HepG2 (cell line): ENCODE results near the gene CNNM1. TPM values are rescaled to one million over a fixed set of nuclear protein-coding genes. Genes with fewer than 3 reads are reported as not detected.

Source experiments
- ARID2 ChIP-seq: sonication (generic); formaldehyde crosslinking; IDR thresholded peaks from 2 replicates; pipeline ENCODE4 v1.8.1; 2022; ENCODE audit warnings: mild to moderate bottlenecking, missing genetic modification reagents, borderline replicate concordance
- CBFB ChIP-seq: sonication (generic); formaldehyde crosslinking; IDR thresholded peaks from 2 replicates; pipeline ENCODE4 v1.4.0; 2020; ENCODE audit warnings: missing genetic modification reagents
- CTCF ChIP-seq: sonication (generic); formaldehyde crosslinking; IDR thresholded peaks from 2 replicates; pipeline ENCODE4 v1.5.0; 2020; ENCODE audit warnings: mild to moderate bottlenecking, missing genetic modification reagents, moderate library complexity
- DZIP1 ChIP-seq: sonication (generic); formaldehyde crosslinking; IDR thresholded peaks from 2 replicates; pipeline ENCODE4 v1.5.0; 2020; ENCODE audit warnings: mild to moderate bottlenecking, missing genetic modification reagents
- EHMT2 ChIP-seq: fragments of 200-600 bp; sonication (generic); IDR thresholded peaks from 2 replicates; pipeline ENCODE4 v1.7.0; 2017; ENCODE audit warnings: antibody characterized with exemption, low read depth, low read length, borderline replicate concordance
- FOXK2 ChIP-seq: fragments of 450-650 bp; IDR thresholded peaks from 2 replicates; pipeline ENCODE4 v1.6.1; 2016
- HDAC2 ChIP-seq: sonication (generic); formaldehyde crosslinking; IDR thresholded peaks from 2 replicates; pipeline ENCODE4 v1.4.0; 2020; ENCODE audit warnings: missing genetic modification reagents
- HNF4A ChIP-seq: sonication (generic); formaldehyde crosslinking; IDR thresholded peaks from 2 replicates; pipeline ENCODE4 v1.4.0; 2020; ENCODE audit warnings: missing genetic modification reagents
- PITX1 ChIP-seq: sonication (generic); formaldehyde crosslinking; IDR thresholded peaks from 2 replicates; pipeline ENCODE4 v1.5.1; 2020; ENCODE audit warnings: mild to moderate bottlenecking, missing genetic modification reagents
- SIN3A ChIP-seq: IDR thresholded peaks from 2 replicates; pipeline ENCODE4 v1.6.1; 2011; ENCODE audit warnings: low read depth, mild to moderate bottlenecking, control low read depth, low read length, borderline replicate concordance
- ZFAT ChIP-seq: sonication (generic); formaldehyde crosslinking; conservative IDR thresholded peaks from 2 replicates; pipeline ENCODE4 v1.8.1; 2023; ENCODE audit warnings: missing genetic modification reagents, inconsistent platforms
- ZNF17 ChIP-seq: sonication (generic); formaldehyde crosslinking; IDR thresholded peaks from 2 replicates; pipeline ENCODE4 v1.5.0; 2020; ENCODE audit warnings: mild to moderate bottlenecking, missing genetic modification reagents
- ZNF280B ChIP-seq: sonication (generic); formaldehyde crosslinking; IDR thresholded peaks from 2 replicates; pipeline ENCODE4 v1.5.0; 2020; ENCODE audit warnings: missing genetic modification reagents, mild to moderate bottlenecking, borderline replicate concordance
- ZNF3 ChIP-seq: IDR thresholded peaks from 2 replicates; pipeline ENCODE4 v1.7.0; 2017; ENCODE audit warnings: inconsistent platforms
- ZNF383 ChIP-seq: sonication (generic); formaldehyde crosslinking; IDR thresholded peaks from 2 replicates; pipeline ENCODE4 v1.4.0; 2020; ENCODE audit warnings: missing genetic modification reagents, mild to moderate bottlenecking, borderline replicate concordance
- ZNF441 ChIP-seq: sonication (generic); formaldehyde crosslinking; IDR thresholded peaks from 2 replicates; pipeline ENCODE4 v1.7.0; 2021; ENCODE audit warnings: missing genetic modification reagents, borderline replicate concordance
- polyA plus RNA-seq, 8 experiments: library from polyadenylated mRNA; depleted of rRNA in 3 of 8; stranded (reverse) in 7 of 8; unstranded in 1 of 8; fragments of >200 nt; fragmentation: Illumina TruSeq in 4 of 8; extraction: Trizol in 4 of 8; gene quantifications; 2 replicates each; pipeline versions ENCODE4 v1.2.1 to v1.2.3, GENCODE V29; 2011 to 2016; ENCODE audit warnings: low read depth in 4 of 8, missing spikeins in 1 of 8, mixed read lengths in 1 of 8; ENCODE audit not compliant: insufficient read depth in 1 of 8
- total RNA-seq, 5 experiments: library from RNA; depleted of rRNA; stranded (reverse); fragments of >200 nt; fragmentation: Illumina TruSeq; extraction: Trizol; gene quantifications; 2 replicates each; pipeline ENCODE4 v1.2.3, GENCODE V29; 2016; ENCODE audit warnings: low read depth in 1 of 5
- TF ChIP-seq, protein P1 (sequence below): IDR thresholded peaks from 2 replicates; pipeline ENCODE4 v1.6.1; 2016; ENCODE audit warnings: control low read depth
- TF ChIP-seq, protein P2 (sequence below): IDR thresholded peaks from 2 replicates; pipeline ENCODE4 v1.6.1; 2016; ENCODE audit warnings: low read depth
- TF ChIP-seq, protein P3 (sequence below): fragments of 450-650 bp; IDR thresholded peaks from 2 replicates; pipeline ENCODE4 v1.6.1; 2016

Gene CNNM1
- total and polyA plus RNA-seq, 2 of the 13 experiments (the other 11 are each of a cell fraction or from before 2014, with no cell fraction given), result 4.3 to 9.6 TPM

DNA sequence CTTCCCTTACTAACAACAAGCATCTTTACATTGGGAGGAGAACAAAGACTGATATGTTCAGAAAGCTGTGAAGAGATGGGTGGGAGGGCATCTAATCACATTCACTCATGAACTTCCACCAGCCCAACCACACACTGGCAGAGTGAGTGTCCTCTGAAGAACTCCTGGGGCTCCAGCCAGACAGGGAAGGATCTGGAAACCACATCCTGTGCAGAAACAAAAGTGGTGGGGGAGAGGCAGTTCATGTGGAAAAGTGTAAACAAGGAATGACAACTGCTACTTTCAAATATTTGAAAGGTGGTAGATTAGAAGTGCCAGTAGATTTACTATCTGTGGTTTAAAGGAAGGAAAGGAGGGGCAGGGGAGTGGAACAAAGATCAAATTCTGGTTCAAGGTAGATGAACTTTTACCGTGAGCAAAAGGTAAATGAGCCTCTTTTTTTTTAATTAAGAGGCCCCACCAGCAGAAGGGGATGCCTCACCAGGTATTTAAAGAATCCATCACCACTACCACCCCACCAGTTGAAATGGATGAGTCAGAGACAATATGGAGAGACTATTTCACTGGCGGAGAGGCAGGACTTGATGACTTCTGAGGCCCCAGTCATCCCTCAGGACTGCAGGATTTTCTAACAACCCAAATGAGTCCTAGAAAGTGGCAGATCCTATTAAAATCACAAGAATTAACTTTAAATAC is 66.7 kb downstream of the CNNM1 start (continued):
- TF ChIP-seq DZIP1 (CRISPR knock-in tag) (no peak; the same call in 1 of the 2 replicates), CBFB (CRISPR knock-in tag) (peak; percentile 96), ZNF3 (no peak), ZNF280B (CRISPR knock-in tag) (no peak), EHMT2 (peak; percentile 20; the same call in 1 of the 2 replicates), ZNF383 (CRISPR knock-in tag) (no peak), ZNF17 (no peak), ZNF441 (peak; percentile 82; the same call in 1 of the 2 replicates), ARID2 (no peak), FOXK2 (peak; percentile 94), HNF4A (CRISPR knock-in tag) (peak; percentile 81), CTCF (0 out of 2 replicates have a peak, but pooled peaks have one; percentile 9), ZFAT (CRISPR knock-in tag) (no peak), PITX1 (CRISPR knock-in tag) (peak; percentile 80), HDAC2 (CRISPR knock-in tag) (peak; percentile 84), SIN3A (0 out of 2 replicates have a peak, but pooled peaks have one; percentile 75)
- TF ChIP-seq, protein P1, sequence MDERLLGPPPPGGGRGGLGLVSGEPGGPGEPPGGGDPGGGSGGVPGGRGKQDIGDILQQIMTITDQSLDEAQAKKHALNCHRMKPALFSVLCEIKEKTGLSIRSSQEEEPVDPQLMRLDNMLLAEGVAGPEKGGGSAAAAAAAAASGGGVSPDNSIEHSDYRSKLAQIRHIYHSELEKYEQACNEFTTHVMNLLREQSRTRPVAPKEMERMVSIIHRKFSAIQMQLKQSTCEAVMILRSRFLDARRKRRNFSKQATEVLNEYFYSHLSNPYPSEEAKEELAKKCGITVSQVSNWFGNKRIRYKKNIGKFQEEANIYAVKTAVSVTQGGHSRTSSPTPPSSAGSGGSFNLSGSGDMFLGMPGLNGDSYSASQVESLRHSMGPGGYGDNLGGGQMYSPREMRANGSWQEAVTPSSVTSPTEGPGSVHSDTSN (CRISPR knock-in tag), result peak; percentile 47; the same call in 1 of the 2 replicates
- TF ChIP-seq, protein P2, sequence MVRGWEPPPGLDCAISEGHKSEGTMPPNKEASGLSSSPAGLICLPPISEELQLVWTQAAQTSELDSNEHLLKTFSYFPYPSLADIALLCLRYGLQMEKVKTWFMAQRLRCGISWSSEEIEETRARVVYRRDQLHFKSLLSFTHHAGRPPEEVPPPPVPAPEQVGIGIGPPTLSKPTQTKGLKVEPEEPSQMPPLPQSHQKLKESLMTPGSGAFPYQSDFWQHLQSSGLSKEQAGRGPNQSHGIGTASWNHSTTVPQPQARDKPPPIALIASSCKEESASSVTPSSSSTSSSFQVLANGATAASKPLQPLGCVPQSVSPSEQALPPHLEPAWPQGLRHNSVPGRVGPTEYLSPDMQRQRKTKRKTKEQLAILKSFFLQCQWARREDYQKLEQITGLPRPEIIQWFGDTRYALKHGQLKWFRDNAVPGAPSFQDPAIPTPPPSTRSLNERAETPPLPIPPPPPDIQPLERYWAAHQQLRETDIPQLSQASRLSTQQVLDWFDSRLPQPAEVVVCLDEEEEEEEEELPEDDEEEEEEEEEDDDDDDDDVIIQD (CRISPR knock-in tag), result peak; percentile 89
- TF ChIP-seq, protein P3, sequence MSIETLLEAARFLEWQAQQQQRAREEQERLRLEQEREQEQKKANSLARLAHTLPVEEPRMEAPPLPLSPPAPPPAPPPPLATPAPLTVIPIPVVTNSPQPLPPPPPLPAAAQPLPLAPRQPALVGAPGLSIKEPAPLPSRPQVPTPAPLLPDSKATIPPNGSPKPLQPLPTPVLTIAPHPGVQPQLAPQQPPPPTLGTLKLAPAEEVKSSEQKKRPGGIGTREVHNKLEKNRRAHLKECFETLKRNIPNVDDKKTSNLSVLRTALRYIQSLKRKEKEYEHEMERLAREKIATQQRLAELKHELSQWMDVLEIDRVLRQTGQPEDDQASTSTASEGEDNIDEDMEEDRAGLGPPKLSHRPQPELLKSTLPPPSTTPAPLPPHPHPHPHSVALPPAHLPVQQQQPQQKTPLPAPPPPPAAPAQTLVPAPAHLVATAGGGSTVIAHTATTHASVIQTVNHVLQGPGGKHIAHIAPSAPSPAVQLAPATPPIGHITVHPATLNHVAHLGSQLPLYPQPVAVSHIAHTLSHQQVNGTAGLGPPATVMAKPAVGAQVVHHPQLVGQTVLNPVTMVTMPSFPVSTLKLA, result peak; percentile 59
